HEK293 (cell line): ENCODE results near the gene ASCC1.

Experiments used
- BCL11A ChIP-seq: fragments of 450-650 bp; formaldehyde crosslinking; IDR thresholded peaks from 2 replicates; pipeline ENCODE4 v1.5.1; 2016; ENCODE audit warnings: low read depth, missing biosample characterization, missing genetic modification characterization
- EGR2 ChIP-seq: fragments of 450-650 bp; formaldehyde crosslinking; IDR thresholded peaks from 2 replicates; pipeline ENCODE4 v1.5.1; 2016; ENCODE audit warnings: low read depth, missing biosample characterization, missing genetic modification characterization
- ELK4 ChIP-seq: IDR thresholded peaks from 2 replicates; pipeline ENCODE4 v1.6.1; 2011; ENCODE audit warnings: mild to moderate bottlenecking, low read depth, low read length, borderline replicate concordance
- PRDM6 ChIP-seq: fragments of 450-650 bp; formaldehyde crosslinking; IDR thresholded peaks from 2 replicates; pipeline ENCODE4 v1.5.1; 2017; ENCODE audit warnings: missing biosample characterization, missing genetic modification characterization
- SP2 ChIP-seq: fragments of 450-650 bp; formaldehyde crosslinking; IDR thresholded peaks from 2 replicates; pipeline ENCODE4 v1.5.1; 2016; ENCODE audit warnings: missing biosample characterization, missing genetic modification characterization
- ZBTB1 ChIP-seq: fragments of 450-650 bp; formaldehyde crosslinking; IDR thresholded peaks from 2 replicates; pipeline ENCODE4 v1.5.1; 2016; ENCODE audit warnings: missing biosample characterization, missing genetic modification characterization
- ZBTB49 ChIP-seq: fragments of 450-650 bp; formaldehyde crosslinking; IDR thresholded peaks from 2 replicates; pipeline ENCODE4 v1.5.1; 2016; ENCODE audit warnings: missing biosample characterization, missing genetic modification characterization, low read depth
- ZBTB6 ChIP-seq: fragments of 450-650 bp; formaldehyde crosslinking; IDR thresholded peaks from 2 replicates; pipeline ENCODE4 v1.5.1; 2017; ENCODE audit warnings: missing biosample characterization, missing genetic modification characterization
- ZNF138 ChIP-seq: fragments of 450-650 bp; formaldehyde crosslinking; IDR thresholded peaks from 2 replicates; pipeline ENCODE4 v1.5.1; 2016; ENCODE audit warnings: missing biosample characterization, missing genetic modification characterization, borderline replicate concordance
- ZNF174 ChIP-seq: fragments of 450-650 bp; formaldehyde crosslinking; IDR thresholded peaks from 2 replicates; pipeline ENCODE4 v1.5.0; 2017; ENCODE audit warnings: missing biosample characterization, mild to moderate bottlenecking, missing genetic modification characterization
- ZNF2 ChIP-seq: fragments of 450-650 bp; formaldehyde crosslinking; IDR thresholded peaks from 2 replicates; pipeline ENCODE4 v1.5.1; 2016; ENCODE audit warnings: missing biosample characterization, missing genetic modification characterization
- ZNF311 ChIP-seq: fragments of 450-650 bp; formaldehyde crosslinking; IDR thresholded peaks from 2 replicates; pipeline ENCODE4 v1.5.1; 2017; ENCODE audit warnings: missing biosample characterization, missing genetic modification characterization, borderline replicate concordance
- ZNF391 ChIP-seq: fragments of 450-650 bp; formaldehyde crosslinking; IDR thresholded peaks from 2 replicates; pipeline ENCODE4 v1.5.1; 2016; ENCODE audit warnings: low read depth, missing biosample characterization, missing genetic modification characterization, borderline replicate concordance
- ZNF394 ChIP-seq: fragments of 450-650 bp; formaldehyde crosslinking; IDR thresholded peaks from 2 replicates; pipeline ENCODE4 v1.5.1; 2016; ENCODE audit warnings: missing biosample characterization, missing genetic modification characterization, mild to moderate bottlenecking, moderate library complexity, borderline replicate concordance
- ZNF404 ChIP-seq: fragments of 450-650 bp; formaldehyde crosslinking; IDR thresholded peaks from 2 replicates; pipeline ENCODE4 v1.5.1; 2017; ENCODE audit warnings: missing biosample characterization, missing genetic modification characterization
- ZNF416 ChIP-seq: fragments of 450-650 bp; formaldehyde crosslinking; IDR thresholded peaks from 2 replicates; pipeline ENCODE4 v1.5.1; 2016; ENCODE audit warnings: missing biosample characterization, missing genetic modification characterization
- ZNF530 ChIP-seq: fragments of 450-650 bp; formaldehyde crosslinking; IDR thresholded peaks from 2 replicates; pipeline ENCODE4 v1.5.1; 2016; ENCODE audit warnings: low read depth, missing biosample characterization, missing genetic modification characterization
- ZNF626 ChIP-seq: fragments of 450-650 bp; sonication (Bioruptor Pico); formaldehyde crosslinking; IDR thresholded peaks from 2 replicates; pipeline ENCODE4 v1.5.1; 2018; ENCODE audit warnings: missing biosample characterization, missing genetic modification characterization, inconsistent platforms
- ZNF670 ChIP-seq: fragments of 450-650 bp; formaldehyde crosslinking; IDR thresholded peaks from 2 replicates; pipeline ENCODE4 v1.5.1; 2016; ENCODE audit warnings: missing biosample characterization, missing genetic modification characterization, low read depth
- ZNF837 ChIP-seq: fragments of 450-650 bp; formaldehyde crosslinking; IDR thresholded peaks from 2 replicates; pipeline ENCODE4 v1.5.1; 2016; ENCODE audit warnings: missing biosample characterization, missing genetic modification characterization
- TF ChIP-seq, protein P1 (sequence below): fragments of 450-650 bp; formaldehyde crosslinking; IDR thresholded peaks from 2 replicates; pipeline ENCODE4 v1.5.1; 2016; ENCODE audit warnings: missing biosample characterization, missing genetic modification characterization
- TF ChIP-seq, protein P2 (sequence below): sonication (generic); formaldehyde crosslinking; IDR thresholded peaks from 2 replicates; pipeline ENCODE4 v1.8.1; 2022; ENCODE audit warnings: mild to moderate bottlenecking, moderate library complexity, missing genetic modification reagents
- TF ChIP-seq, protein P3 (sequence below): fragments of 450-650 bp; formaldehyde crosslinking; IDR thresholded peaks from 2 replicates; pipeline ENCODE4 v1.5.1; 2016; ENCODE audit warnings: missing biosample characterization, missing genetic modification characterization
- TF ChIP-seq, protein P4 (sequence below): fragments of 450-650 bp; formaldehyde crosslinking; IDR thresholded peaks from 2 replicates; pipeline ENCODE4 v1.5.1; 2017; ENCODE audit warnings: missing biosample characterization, mild to moderate bottlenecking, missing genetic modification characterization, moderate library complexity

ASCC1 gene

DNA sequence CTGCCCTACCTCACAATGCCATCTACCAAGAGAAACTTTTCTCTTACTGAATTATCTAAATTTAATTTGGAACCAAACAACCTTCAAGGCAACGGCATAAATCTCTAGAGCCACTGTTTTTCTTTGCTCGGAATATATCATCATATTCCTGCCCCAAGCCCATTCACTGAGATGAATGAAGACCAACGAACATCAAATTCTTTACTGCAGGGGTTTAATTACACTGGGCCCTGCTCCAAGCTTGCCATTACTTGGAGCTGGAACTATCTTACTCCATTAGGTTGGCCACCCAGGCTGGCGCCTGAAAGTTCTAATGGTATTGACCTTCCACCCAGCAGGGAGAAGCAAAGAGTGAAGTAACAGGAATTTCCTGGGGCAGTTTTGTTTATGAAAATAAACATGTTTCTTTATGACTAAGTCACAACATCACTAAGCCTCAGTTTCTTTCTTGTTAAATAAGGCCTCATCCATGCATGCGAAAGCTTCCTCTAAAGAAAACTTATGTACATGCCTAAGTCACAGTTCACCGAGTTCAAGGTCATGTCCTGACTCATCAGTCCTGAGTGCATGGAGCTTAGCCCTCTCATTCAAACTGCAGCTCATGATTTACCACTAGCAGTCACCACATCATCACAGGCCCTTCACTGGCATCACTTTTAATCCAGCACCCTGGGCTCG lies 42.3 kb downstream of the ASCC1 start (continued):
- TF ChIP-seq, protein P1, sequence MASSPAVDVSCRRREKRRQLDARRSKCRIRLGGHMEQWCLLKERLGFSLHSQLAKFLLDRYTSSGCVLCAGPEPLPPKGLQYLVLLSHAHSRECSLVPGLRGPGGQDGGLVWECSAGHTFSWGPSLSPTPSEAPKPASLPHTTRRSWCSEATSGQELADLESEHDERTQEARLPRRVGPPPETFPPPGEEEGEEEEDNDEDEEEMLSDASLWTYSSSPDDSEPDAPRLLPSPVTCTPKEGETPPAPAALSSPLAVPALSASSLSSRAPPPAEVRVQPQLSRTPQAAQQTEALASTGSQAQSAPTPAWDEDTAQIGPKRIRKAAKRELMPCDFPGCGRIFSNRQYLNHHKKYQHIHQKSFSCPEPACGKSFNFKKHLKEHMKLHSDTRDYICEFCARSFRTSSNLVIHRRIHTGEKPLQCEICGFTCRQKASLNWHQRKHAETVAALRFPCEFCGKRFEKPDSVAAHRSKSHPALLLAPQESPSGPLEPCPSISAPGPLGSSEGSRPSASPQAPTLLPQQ (tag by site-specific recombination): no peak; the same call in none of the 2 replicates
- TF ChIP-seq, protein P2, sequence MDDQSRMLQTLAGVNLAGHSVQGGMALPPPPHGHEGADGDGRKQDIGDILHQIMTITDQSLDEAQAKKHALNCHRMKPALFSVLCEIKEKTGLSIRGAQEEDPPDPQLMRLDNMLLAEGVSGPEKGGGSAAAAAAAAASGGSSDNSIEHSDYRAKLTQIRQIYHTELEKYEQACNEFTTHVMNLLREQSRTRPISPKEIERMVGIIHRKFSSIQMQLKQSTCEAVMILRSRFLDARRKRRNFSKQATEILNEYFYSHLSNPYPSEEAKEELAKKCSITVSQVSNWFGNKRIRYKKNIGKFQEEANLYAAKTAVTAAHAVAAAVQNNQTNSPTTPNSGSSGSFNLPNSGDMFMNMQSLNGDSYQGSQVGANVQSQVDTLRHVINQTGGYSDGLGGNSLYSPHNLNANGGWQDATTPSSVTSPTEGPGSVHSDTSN: no peak
- TF ChIP-seq ZNF311 (tag by site-specific recombination) (no peak), PRDM6 (tag by site-specific recombination) (peak; percentile 97), ZBTB1 (tag by site-specific recombination) (no peak), ZNF416 (no peak), ZNF391 (tag by site-specific recombination) (no peak), ZNF138 (tag by site-specific recombination) (no peak), ZNF837 (tag by site-specific recombination) (no peak), ZBTB6 (no peak), BCL11A (tag by site-specific recombination) (no peak), ZNF404 (tag by site-specific recombination) (no peak), EGR2 (tag by site-specific recombination) (no peak), ZNF626 (tag by site-specific recombination) (no peak), ZBTB49 (no peak), ZNF394 (tag by site-specific recombination) (peak; percentile 62; the same call in 1 of the 2 replicates), ZNF174 (tag by site-specific recombination) (no peak), ELK4 (no peak), ZNF670 (tag by site-specific recombination) (no peak), ZNF530 (no peak), SP2 (tag by site-specific recombination) (0 out of 2 replicates have a peak, but pooled peaks have one; percentile 7), ZNF2 (tag by site-specific recombination) (peak; percentile 79)
- TF ChIP-seq, protein P3, sequence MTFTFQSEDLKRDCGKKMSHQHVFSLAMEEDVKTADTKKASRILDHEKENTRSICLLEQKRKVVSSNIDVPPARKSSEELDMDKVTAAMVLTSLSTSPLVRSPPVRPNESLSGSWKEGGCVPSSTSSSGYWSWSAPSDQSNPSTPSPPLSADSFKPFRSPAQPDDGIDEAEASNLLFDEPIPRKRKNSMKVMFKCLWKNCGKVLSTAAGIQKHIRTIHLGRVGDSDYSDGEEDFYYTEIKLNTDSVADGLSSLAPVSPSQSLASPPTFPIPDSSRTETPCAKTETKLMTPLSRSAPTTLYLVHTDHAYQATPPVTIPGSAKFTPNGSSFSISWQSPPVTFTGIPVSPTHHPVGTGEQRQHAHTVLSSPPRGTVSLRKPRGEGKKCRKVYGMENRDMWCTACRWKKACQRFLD (tag by site-specific recombination): no peak
- TF ChIP-seq, protein P4, sequence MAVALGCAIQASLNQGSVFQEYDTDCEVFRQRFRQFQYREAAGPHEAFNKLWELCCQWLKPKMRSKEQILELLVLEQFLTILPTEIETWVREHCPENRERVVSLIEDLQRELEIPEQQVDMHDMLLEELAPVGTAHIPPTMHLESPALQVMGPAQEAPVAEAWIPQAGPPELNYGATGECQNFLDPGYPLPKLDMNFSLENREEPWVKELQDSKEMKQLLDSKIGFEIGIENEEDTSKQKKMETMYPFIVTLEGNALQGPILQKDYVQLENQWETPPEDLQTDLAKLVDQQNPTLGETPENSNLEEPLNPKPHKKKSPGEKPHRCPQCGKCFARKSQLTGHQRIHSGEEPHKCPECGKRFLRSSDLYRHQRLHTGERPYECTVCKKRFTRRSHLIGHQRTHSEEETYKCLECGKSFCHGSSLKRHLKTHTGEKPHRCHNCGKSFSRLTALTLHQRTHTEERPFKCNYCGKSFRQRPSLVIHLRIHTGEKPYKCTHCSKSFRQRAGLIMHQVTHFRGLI (tag by site-specific recombination): peak; percentile 96
